HL-60 (cell line): ENCODE measurements around the gene MAP3K10.

Experiments used
- DNase-seq, 2 experiments: peaks; one replicate each; pipeline ENCODE4 v3.0.0-alpha.2; 2010 to 2020; ENCODE audit warnings: low read depth in 1 of 2, low spot score in 1 of 2
- H3K27ac ChIP-seq: fragments of 250-450 bp; sonication (Bioruptor Pico); replicated peaks from 2 replicates; pipeline ENCODE4 v1.5.1; 2020; ENCODE audit warnings: mild to moderate bottlenecking, moderate library complexity
- H3K27me3 ChIP-seq: fragments of 250-450 bp; sonication (Bioruptor Pico); 2 replicates; pipeline ENCODE4 v1.5.1; 2021; ENCODE audit warnings: mild to moderate bottlenecking, moderate library complexity; ENCODE audit not compliant: insufficient read depth, poor library complexity, severe bottlenecking
- H3K4me3 ChIP-seq: replicated peaks from 2 replicates; pipeline ENCODE4 v1.5.1; 2011; ENCODE audit warnings: mild to moderate bottlenecking, control low read depth, low read length; ENCODE audit not compliant: insufficient read depth
- CTCF ChIP-seq: IDR thresholded peaks from one replicate; pipeline ENCODE4 v1.5.1; 2011; ENCODE audit warnings: low read length, control low read depth, inconsistent platforms; ENCODE audit not compliant: insufficient read depth
- GABPA ChIP-seq: IDR thresholded peaks from 2 replicates; pipeline ENCODE4 v1.6.1; 2012; ENCODE audit warnings: low read depth
- POLR2AphosphoS5 ChIP-seq: IDR thresholded peaks from 2 replicates; pipeline ENCODE4 v1.6.1; 2012; ENCODE audit warnings: low read depth
- REST ChIP-seq: IDR thresholded peaks from 2 replicates; pipeline ENCODE4 v1.6.1; 2012; ENCODE audit warnings: low read depth; ENCODE audit not compliant: insufficient replicate concordance
- SPI1 ChIP-seq: IDR thresholded peaks from 2 replicates; pipeline ENCODE4 v1.6.1; 2012; ENCODE audit warnings: low read depth, mild to moderate bottlenecking, borderline replicate concordance

Gene MAP3K10

GRCh38 chr19:40234429-40235237 lies 43.4 kb downstream of the MAP3K10 start:
- TF ChIP-seq CTCF = no peak
- no peak for TF ChIP-seq GABPA
- TF ChIP-seq REST = no peak
- TF ChIP-seq SPI1 = no peak
- TF ChIP-seq POLR2AphosphoS5 = no peak
- Histone ChIP-seq H3K4me3 (no peak overlapping the region), H3K27me3 (no peaks in the 10 kb centered on the region), H3K27ac (no peak overlapping the region)
- no peak for DNase-seq

GRCh38 chr19:40235238-40236025 lies 44.2 kb downstream of the MAP3K10 start:
- Histone ChIP-seq H3K27me3 (no peaks in the 10 kb centered on the region), H3K4me3 (no peak overlapping the region), H3K27ac (no peak overlapping the region)
- DNase-seq = no peak
- TF ChIP-seq CTCF (no peak), REST (no peak), SPI1 (no peak), POLR2AphosphoS5 (no peak), GABPA (no peak)

GRCh38 chr19:40236026-40236355 lies 44.8 kb downstream of the MAP3K10 start:
- Histone ChIP-seq H3K27me3 (no peaks in the 10 kb centered on the region), H3K27ac (no peak overlapping the region), H3K4me3 (no peak overlapping the region)
- DNase-seq = no peak
- TF ChIP-seq SPI1 (no peak), CTCF (no peak), REST (no peak), POLR2AphosphoS5 (no peak), GABPA (no peak)
